ENCODE results near the gene SSX2IP. TPM values are rescaled to one million over a fixed set of nuclear protein-coding genes. Genes with fewer than 3 reads are reported as not detected.

Gene SSX2IP
- total and polyA plus RNA-seq, 9 of the 15 experiments (the other 6 are each of a cell fraction or from before 2014, with no cell fraction given) = 20.6 to 96.7 (median 61.7) TPM

DNA sequence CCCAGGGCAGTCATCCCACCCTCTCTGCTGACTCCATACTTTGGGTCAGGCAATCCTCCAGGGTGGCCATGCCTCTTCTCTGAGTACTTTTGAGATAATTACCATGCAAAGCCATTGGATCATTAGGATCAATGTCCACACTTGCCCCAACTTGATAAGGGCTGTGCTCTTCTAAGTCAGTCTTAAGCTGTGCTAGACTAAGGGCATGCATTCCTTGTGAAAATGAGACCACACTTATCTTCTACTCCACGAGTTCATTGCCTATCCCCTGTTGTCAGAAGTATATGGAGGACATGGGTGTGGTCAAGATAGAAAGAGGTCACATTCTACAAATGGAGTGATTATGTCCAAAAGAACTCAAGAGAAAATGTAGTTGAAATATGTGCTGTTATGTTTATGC is 18.9 kb upstream of the SSX2IP start:
- in situ Hi-C loops (cut with MboI) = no loop called here
- ChIA-PET POLR2A (interaction anchor here (0.9 kb wide), 1 partner anchor 11 kb away, joined by 3 read pairs; no protein-coding TSS in a partner anchor), CTCF (ENCODE audit: low intra/inter-chr PET ratio) (no interaction called here)
- DNase-seq (ENCODE audit: extremely low read depth in 1 of 4, low spot score in 3 of 4) (peak in 1 of 4 experiments; percentile 54), ATAC-seq (peak; percentile 63), FAIRE-seq (no peak)
- TF ChIP-seq CBFA2T2 (conservative IDR thresholded peaks at IDR 0.05) (peak; percentile 25; the same call in 1 of the 2 replicates), CBFA2T3 (IDR thresholded peaks at IDR 0.05) (peak; percentile 57)
- TF ChIP-seq, protein P1, sequence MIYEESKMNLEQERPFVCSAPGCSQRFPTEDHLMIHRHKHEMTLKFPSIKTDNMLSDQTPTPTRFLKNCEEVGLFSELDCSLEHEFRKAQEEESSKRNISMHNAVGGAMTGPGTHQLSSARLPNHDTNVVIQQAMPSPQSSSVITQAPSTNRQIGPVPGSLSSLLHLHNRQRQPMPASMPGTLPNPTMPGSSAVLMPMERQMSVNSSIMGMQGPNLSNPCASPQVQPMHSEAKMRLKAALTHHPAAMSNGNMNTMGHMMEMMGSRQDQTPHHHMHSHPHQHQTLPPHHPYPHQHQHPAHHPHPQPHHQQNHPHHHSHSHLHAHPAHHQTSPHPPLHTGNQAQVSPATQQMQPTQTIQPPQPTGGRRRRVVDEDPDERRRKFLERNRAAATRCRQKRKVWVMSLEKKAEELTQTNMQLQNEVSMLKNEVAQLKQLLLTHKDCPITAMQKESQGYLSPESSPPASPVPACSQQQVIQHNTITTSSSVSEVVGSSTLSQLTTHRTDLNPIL (CRISPR knock-in tag; IDR thresholded peaks at IDR 0.05) = no peak
- Histone ChIP-seq H3K9me3 (replicated peaks; ENCODE audit: control insufficient read depth, insufficient read depth, low read depth, low read length) (no peaks in the 10 kb centered on the region), H3K4me3 (no peak overlapping the region), H4K20me1 (replicated peaks; ENCODE audit: control insufficient read depth, insufficient read depth, low read length) (no peaks in the 10 kb centered on the region), H3K9me1 (ENCODE audit: control insufficient read depth, insufficient read depth, low read length) (no peaks in the 10 kb centered on the region), H3K36me3 (ENCODE audit: control insufficient read depth, insufficient read depth, low read length) (no peaks in the 10 kb centered on the region), H3K79me2 (ENCODE audit: control insufficient read depth, insufficient read depth, low read length) (no peaks in the 10 kb centered on the region), H3K4me2 (ENCODE audit: insufficient read depth, low read length) (no peak overlapping the region; the same call in 1 of the 2 replicates), H3K9ac (ENCODE audit: insufficient read depth in 1 of 2, low read depth in 2 of 2, low read length in 2 of 2) (no peak overlapping the region), H3K4me1 (replicated peaks in 1 of 2; ENCODE audit: control insufficient read depth in 2 of 2, insufficient read depth in 2 of 2, low read length in 2 of 2) (peaks cover 4 to 35% of the 10 kb centered on the region in 2 experiments; a peak in 3 of 5 replicates), H3K27me3 (ENCODE audit: control insufficient read depth in 2 of 2, insufficient read depth in 2 of 2, low read length in 2 of 2) (no peaks in the 10 kb centered on the region), H3K27ac (ENCODE audit: extremely low read depth, low read depth, low read length) (no peak overlapping the region), H2AFZ (ENCODE audit: low read depth, low read length) (peak overlapping the region; percentile 20; the same call in 1 of the 2 replicates)
- WGBS (ENCODE audit: insufficient coverage, low coverage, missing lambda C conversion rate) = 0% methylated on average over 1 of the region's 1 CpG
- BruUV-seq (replicated peaks) = no TSS peak
- intact Hi-C loops (cut with micrococcal nuclease) = no loop called here

DNA sequence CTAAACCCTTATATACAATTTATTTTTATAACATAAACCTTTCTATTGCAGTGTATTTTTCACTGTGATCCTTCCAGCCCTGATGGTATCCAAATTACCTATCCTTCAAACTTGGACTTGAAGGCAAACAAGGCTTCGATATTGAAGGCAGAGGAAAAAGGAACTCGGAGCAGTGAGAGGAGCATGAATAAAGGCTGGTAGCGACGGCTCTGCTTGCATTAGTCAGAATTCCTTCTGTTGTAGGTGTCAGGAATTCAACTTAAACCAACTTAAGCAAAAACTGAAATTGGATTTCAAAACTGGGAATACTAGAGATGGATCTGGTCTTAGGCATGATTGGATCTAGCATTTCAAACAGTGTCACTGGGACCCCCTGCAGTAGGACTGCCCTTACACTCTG is 17.8 kb upstream of the SSX2IP start:
- TF ChIP-seq NEUROD1 (IDR thresholded peaks at IDR 0.05; ENCODE audit: borderline replicate concordance, low read depth, low read length, partially characterized antibody) = no peak
- no peak for TF ChIP-seq POLR2B (IDR thresholded peaks at IDR 0.05; ENCODE audit: low read depth, partially characterized antibody)
- no peak for TF ChIP-seq BCL6 (CRISPR knock-in tag; IDR thresholded peaks at IDR 0.05)
- TF ChIP-seq HDAC1 (IDR thresholded peaks at IDR 0.05) = no peak
- TF ChIP-seq, protein P2, sequence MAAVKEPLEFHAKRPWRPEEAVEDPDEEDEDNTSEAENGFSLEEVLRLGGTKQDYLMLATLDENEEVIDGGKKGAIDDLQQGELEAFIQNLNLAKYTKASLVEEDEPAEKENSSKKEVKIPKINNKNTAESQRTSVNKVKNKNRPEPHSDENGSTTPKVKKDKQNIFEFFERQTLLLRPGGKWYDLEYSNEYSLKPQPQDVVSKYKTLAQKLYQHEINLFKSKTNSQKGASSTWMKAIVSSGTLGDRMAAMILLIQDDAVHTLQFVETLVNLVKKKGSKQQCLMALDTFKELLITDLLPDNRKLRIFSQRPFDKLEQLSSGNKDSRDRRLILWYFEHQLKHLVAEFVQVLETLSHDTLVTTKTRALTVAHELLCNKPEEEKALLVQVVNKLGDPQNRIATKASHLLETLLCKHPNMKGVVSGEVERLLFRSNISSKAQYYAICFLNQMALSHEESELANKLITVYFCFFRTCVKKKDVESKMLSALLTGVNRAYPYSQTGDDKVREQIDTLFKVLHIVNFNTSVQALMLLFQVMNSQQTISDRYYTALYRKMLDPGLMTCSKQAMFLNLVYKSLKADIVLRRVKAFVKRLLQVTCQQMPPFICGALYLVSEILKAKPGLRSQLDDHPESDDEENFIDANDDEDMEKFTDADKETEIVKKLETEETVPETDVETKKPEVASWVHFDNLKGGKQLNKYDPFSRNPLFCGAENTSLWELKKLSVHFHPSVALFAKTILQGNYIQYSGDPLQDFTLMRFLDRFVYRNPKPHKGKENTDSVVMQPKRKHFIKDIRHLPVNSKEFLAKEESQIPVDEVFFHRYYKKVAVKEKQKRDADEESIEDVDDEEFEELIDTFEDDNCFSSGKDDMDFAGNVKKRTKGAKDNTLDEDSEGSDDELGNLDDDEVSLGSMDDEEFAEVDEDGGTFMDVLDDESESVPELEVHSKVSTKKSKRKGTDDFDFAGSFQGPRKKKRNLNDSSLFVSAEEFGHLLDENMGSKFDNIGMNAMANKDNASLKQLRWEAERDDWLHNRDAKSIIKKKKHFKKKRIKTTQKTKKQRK (IDR thresholded peaks at IDR 0.05; ENCODE audit: borderline replicate concordance, low read depth, low read length) = no peak
- intact Hi-C loops (cut with micrococcal nuclease) = no loop called here
- in situ Hi-C loops (cut with MboI) = no loop called here

More for the DNA sequence above, 17.8 kb upstream of the SSX2IP start:
- H3K27me3 ChIP-seq (ENCODE audit: control insufficient read depth in 2 of 2, insufficient read depth in 2 of 2, low read length in 2 of 2) = no peaks in the 10 kb centered on the region
- no peak overlapping the region for H3K4me3 ChIP-seq
- no peak overlapping the region for H3K4me2 ChIP-seq (ENCODE audit: insufficient read depth, low read length)
- CTCF ChIA-PET (ENCODE audit: low intra/inter-chr PET ratio) = no interaction called here
- no peaks in the 10 kb centered on the region for H3K9me3 ChIP-seq (replicated peaks; ENCODE audit: control insufficient read depth, insufficient read depth, low read depth, low read length)
- FAIRE-seq = no peak
- no peaks in the 10 kb centered on the region for H3K79me2 ChIP-seq (ENCODE audit: control insufficient read depth, insufficient read depth, low read length)
- no peaks in the 10 kb centered on the region for H3K36me3 ChIP-seq (ENCODE audit: control insufficient read depth, insufficient read depth, low read length)
- peaks cover 4 to 35% of the 10 kb centered on the region in 2 experiments; a peak in 3 of 5 replicates for H3K4me1 ChIP-seq (replicated peaks in 1 of 2; ENCODE audit: control insufficient read depth in 2 of 2, insufficient read depth in 2 of 2, low read length in 2 of 2)
- 66% methylated on average over 4 of the region's 4 CpGs for WGBS (ENCODE audit: insufficient coverage, low coverage, missing lambda C conversion rate)
- H4K20me1 ChIP-seq (replicated peaks; ENCODE audit: control insufficient read depth, insufficient read depth, low read length) = no peaks in the 10 kb centered on the region
- H3K9ac ChIP-seq (ENCODE audit: insufficient read depth in 1 of 2, low read depth in 2 of 2, low read length in 2 of 2) = no peak overlapping the region
- BruUV-seq (replicated peaks) = no TSS peak
- no peaks in the 10 kb centered on the region for H3K9me1 ChIP-seq (ENCODE audit: control insufficient read depth, insufficient read depth, low read length)
- ATAC-seq = no peak
- no peak for DNase-seq (ENCODE audit: extremely low read depth in 1 of 4, low spot score in 3 of 4)
- H3K27ac ChIP-seq (ENCODE audit: extremely low read depth, low read depth, low read length) = no peak overlapping the region
- H2AFZ ChIP-seq (ENCODE audit: low read depth, low read length) = no peak overlapping the region
- POLR2A ChIA-PET = no interaction called here

All from K562 (cell line).